Measurements from ENCODE around the gene WDR89. TPM values are rescaled to one million over a fixed set of nuclear protein-coding genes. Genes with fewer than 3 reads are reported as not detected.
"Not testable (repeated sequence)": the region's sequence is repeated elsewhere in the genome, so short reads cannot be mapped to it uniquely, and the experiment has no call there.

Gene WDR89
- total RNA-seq, 1 experiment from 2014 or later, result 18.2 TPM

GRCh38 chr14:63624203-63624602 lies 17.5 kb downstream of the WDR89 start:
- Histone ChIP-seq H3K27ac (no peak overlapping the region), H3K36me3 (ENCODE audit: low read depth) (peaks cover 10% of the 10 kb centered on the region), H3F3A (ENCODE audit: insufficient read depth, low read depth) (peaks cover 3% of the 10 kb centered on the region), H3K79me2 (ENCODE audit: low read depth) (peaks cover 24% of the 10 kb centered on the region), H3K27me3 (ENCODE audit: insufficient read depth, low read depth) (no peaks in the 10 kb centered on the region), H3K4me1 (replicated peaks; ENCODE audit: insufficient read depth) (no peaks in the 10 kb centered on the region), H2AFZ (no peak overlapping the region), H4K20me1 (ENCODE audit: insufficient read depth) (no peaks in the 10 kb centered on the region), H3K9me2 (ENCODE audit: insufficient read depth) (no peaks in the 10 kb centered on the region), H3K4me3 (no peak overlapping the region), H3K4me2 (no peak overlapping the region), H3K9me3 (ENCODE audit: insufficient read depth, low read depth) (no peaks in the 10 kb centered on the region; the same call in 1 of the 2 replicates)
- TF ChIP-seq CTCF (conservative IDR thresholded peaks at IDR 0.05) (no peak), EZH2 (IDR thresholded peaks at IDR 0.05; ENCODE audit: low read depth) (no peak)
- no peak for DNase-seq
- CTCF ChIA-PET, result interaction anchor here (0.7 kb wide), 1 partner anchor 240 kb away, joined by 5 read pairs; no protein-coding TSS in a partner anchor
- POLR2A ChIA-PET (ENCODE audit: unreplicated experiment), result interaction anchor here (0.6 kb wide), 1 partner anchor 81 kb away, joined by 3 read pairs; no protein-coding TSS in a partner anchor
- BruUV-seq (replicated peaks), result no TSS peak
- intact Hi-C loops (cut with micrococcal nuclease; ENCODE audit: unreplicated experiment), result no loop called here

- H2AFZ ChIP-seq; BruUV-seq (replicated peaks); intact Hi-C loops (cut with micrococcal nuclease; ENCODE audit: unreplicated experiment); DNase-seq; CTCF ChIA-PET; H3F3A ChIP-seq (ENCODE audit: insufficient read depth, low read depth); H3K4me3 ChIP-seq; H3K27ac ChIP-seq; H3K27me3 ChIP-seq (ENCODE audit: insufficient read depth, low read depth); H3K4me2 ChIP-seq; H3K36me3 ChIP-seq (ENCODE audit: low read depth); H3K9me2 ChIP-seq (ENCODE audit: insufficient read depth); H3K4me1 ChIP-seq (replicated peaks; ENCODE audit: insufficient read depth); H4K20me1 ChIP-seq (ENCODE audit: insufficient read depth); POLR2A ChIA-PET (ENCODE audit: unreplicated experiment); H3K9me3 ChIP-seq (ENCODE audit: insufficient read depth, low read depth): not testable (repeated sequence)
- H3K79me2 ChIP-seq (ENCODE audit: low read depth), result peaks cover 37% of the 10 kb centered on the region
Observed at GRCh38 chr14:63621975-63622374, 19.7 kb downstream of the WDR89 start.

GRCh38 chr14:63616015-63616414 lies 25.7 kb downstream of the WDR89 start:
- Histone ChIP-seq H3K36me3 (ENCODE audit: low read depth) (0 out of 2 replicates have a peak, but pooled peaks cover 3% of the 10 kb centered on the region), H3K79me2 (ENCODE audit: low read depth) (peaks cover 69% of the 10 kb centered on the region), H3K9me3 (ENCODE audit: insufficient read depth, low read depth) (no peaks in the 10 kb centered on the region), H3K27me3 (ENCODE audit: insufficient read depth, low read depth) (no peaks in the 10 kb centered on the region), H3K4me2 (no peak overlapping the region), H3K4me1 (replicated peaks; ENCODE audit: insufficient read depth) (no peaks in the 10 kb centered on the region), H3F3A (ENCODE audit: insufficient read depth, low read depth) (no peaks in the 10 kb centered on the region; the same call in 1 of the 2 replicates), H3K27ac (no peak overlapping the region), H3K9me2 (ENCODE audit: insufficient read depth) (no peaks in the 10 kb centered on the region), H4K20me1 (ENCODE audit: insufficient read depth) (no peaks in the 10 kb centered on the region), H2AFZ (no peak overlapping the region), H3K4me3 (no peak overlapping the region)
- ChIA-PET CTCF (no interaction called here), POLR2A (ENCODE audit: unreplicated experiment) (no interaction called here)
- intact Hi-C loops (cut with micrococcal nuclease; ENCODE audit: unreplicated experiment), result loop anchor here (5.0 kb wide), 1 partner anchor 74 kb away; the partner anchor contains the start of gene PPP2R5E
- BruUV-seq (replicated peaks), result no TSS peak
- no peak for DNase-seq
- no peak for TF ChIP-seq CTCF (conservative IDR thresholded peaks at IDR 0.05)

Measured in PC-9 (cell line).